ENCODE results near the gene NUDT17. TPM values are rescaled to one million over a fixed set of nuclear protein-coding genes. Genes with fewer than 3 reads are reported as not detected.

The NUDT17 gene
- total and polyA plus RNA-seq, 2 of the 8 experiments (the other 6 are each of a cell fraction or from before 2014, with no cell fraction given) = 2.7 to 4.1 TPM

GRCh38 chr1:145895471-145895870, 50.0 kb downstream of the NUDT17 start:
- TF ChIP-seq NANOG (IDR thresholded peaks at IDR 0.05; ENCODE audit: insufficient read depth, low read depth, low read length, poor library complexity, severe bottlenecking) (no peak), CBX8 (IDR thresholded peaks at IDR 0.05; ENCODE audit: borderline replicate concordance, low read depth, low read length) (no peak), USF2 (IDR thresholded peaks at IDR 0.05; ENCODE audit: low read length) (no peak), BACH1 (IDR thresholded peaks at IDR 0.05; ENCODE audit: low read length) (no peak), MAFK (IDR thresholded peaks at IDR 0.05; ENCODE audit: low read depth, low read length) (no peak), SIX5 (IDR thresholded peaks at IDR 0.05; ENCODE audit: low read depth, low read length) (no peak), MAX (IDR thresholded peaks at IDR 0.05) (no peak), EGR1 (IDR thresholded peaks at IDR 0.05; ENCODE audit: borderline replicate concordance, low read depth, low read length) (no peak), BCL11A (IDR thresholded peaks at IDR 0.05; ENCODE audit: low read depth in 2 of 2, low read length in 2 of 2) (no peak), KDM1A (IDR thresholded peaks at IDR 0.05; ENCODE audit: borderline replicate concordance, low read length) (no peak), TAF7 (optimal IDR thresholded peaks at IDR 0.05; ENCODE audit: borderline replicate concordance, low read depth, low read length) (no peak)
- 92% methylated on average over 1 of the region's 1 CpG; no CpG with 5 or more reads in 1 of the 2 experiments for WGBS, 2 experiments (ENCODE audit: extremely low coverage in 1 of 2, insufficient coverage in 1 of 2, insufficient read length in 1 of 2, insufficient replicate concordance in 2 of 2, low coverage in 1 of 2, low lambda C conversion rate in 2 of 2, missing lambda C conversion rate in 1 of 2)
- POLR2A ChIA-PET (ENCODE audit: partially characterized antibody) = interaction anchor here (1.1 to 1.6 kb wide), 3 partner anchors 21 to 32 kb away, joined by 4 to 5 read pairs (median 5); partner anchors contain the start of genes PEX11B and RBM8A

More at GRCh38 chr1:145895471-145895870, 50.0 kb downstream of the NUDT17 start:
- no peak overlapping the region for H4K5ac ChIP-seq (ENCODE audit: insufficient read length, low read depth, low read length)
- no peak overlapping the region for H3K4me3 ChIP-seq (ENCODE audit: extremely low read depth in 1 of 4, insufficient read depth in 2 of 4, low read depth in 3 of 4, low read length in 4 of 4)
- H3K9me3 ChIP-seq (ENCODE audit: insufficient read depth in 2 of 2, low read depth in 1 of 2, low read length in 1 of 2) = no peaks in the 10 kb centered on the region
- H4K91ac ChIP-seq (replicated peaks; ENCODE audit: insufficient read length, low read length) = no peak overlapping the region
- H3K18ac ChIP-seq (ENCODE audit: extremely low read depth, low read length) = no peak overlapping the region
- no peak overlapping the region for H2AFZ ChIP-seq (ENCODE audit: low read length)
- no peak overlapping the region for H2BK120ac ChIP-seq (replicated peaks; ENCODE audit: low read depth, low read length)
- H2AK5ac ChIP-seq (ENCODE audit: low read depth, low read length) = no peak overlapping the region
- peaks cover 0 to 6% (median 4%) of the 10 kb centered on the region in 4 experiments; a peak in 3 of 7 replicates for H3K4me1 ChIP-seq (replicated peaks in 1 of 4; ENCODE audit: control insufficient read depth in 3 of 4, insufficient read depth in 4 of 4, low read length in 3 of 4)
- no peak overlapping the region for H2BK15ac ChIP-seq (ENCODE audit: low read length)
- DNase-seq (ENCODE audit: low read depth in 1 of 2, low spot score in 2 of 2) (no peak), FAIRE-seq (no peak)
- H3K79me2 ChIP-seq (ENCODE audit: control insufficient read depth in 1 of 2, insufficient read depth in 2 of 2, low read length in 2 of 2) = no peaks in the 10 kb centered on the region
- no peak overlapping the region for H4K8ac ChIP-seq (ENCODE audit: extremely low read depth, insufficient read depth, low read length)
- no peak overlapping the region for H3K4ac ChIP-seq (replicated peaks; ENCODE audit: insufficient read length, low read depth, low read length)
- H3K4me2 ChIP-seq (ENCODE audit: insufficient read depth in 1 of 2, low read depth in 2 of 2, low read length in 2 of 2) = no peak overlapping the region
- no peak overlapping the region for H3K14ac ChIP-seq (ENCODE audit: insufficient read length)
- H3K9ac ChIP-seq (replicated peaks in 1 of 4; ENCODE audit: extremely low read depth in 1 of 4, low read depth in 3 of 4, low read length in 3 of 4) = no peak overlapping the region
- H2BK12ac ChIP-seq (ENCODE audit: low read depth, low read length) = no peak overlapping the region
- no peak overlapping the region for H2BK5ac ChIP-seq (ENCODE audit: low read depth, low read length)
- no peaks in the 10 kb centered on the region; a peak in 1 of 7 replicates for H3K27me3 ChIP-seq (replicated peaks in 1 of 4; ENCODE audit: control insufficient read depth in 3 of 4, extremely low read depth in 1 of 4, insufficient read depth in 3 of 4, low read length in 3 of 4)
- no peaks in the 10 kb centered on the region for H3K79me1 ChIP-seq (ENCODE audit: low read depth, low read length)
- no peak overlapping the region for H3K23ac ChIP-seq (ENCODE audit: insufficient read length)
- H3K36me3 ChIP-seq (ENCODE audit: control insufficient read depth in 2 of 4, insufficient read depth in 4 of 4, low read length in 3 of 4) = no peaks in the 10 kb centered on the region
- no peaks in the 10 kb centered on the region for H4K20me1 ChIP-seq (replicated peaks in 1 of 2; ENCODE audit: control insufficient read depth in 1 of 2, insufficient read depth in 2 of 2, low read length in 2 of 2)
- CTCF ChIA-PET (ENCODE audit: partially characterized antibody) = interaction anchor here (0.6 to 9.5 kb wide), 13 partner anchors 7 to 153 kb away, joined by 3 to 74 read pairs (median 6); partner anchors contain the start of genes ITGA10 and NUDT17
- H3K23me2 ChIP-seq (ENCODE audit: low read depth, low read length) = no peaks in the 10 kb centered on the region; the same call in 1 of the 2 replicates
- no peak overlapping the region for H3K27ac ChIP-seq (ENCODE audit: low read depth, low read length)
- H3K56ac ChIP-seq (replicated peaks; ENCODE audit: insufficient read length, low read depth, low read length) = no peak overlapping the region
- no peak overlapping the region for H2BK20ac ChIP-seq (ENCODE audit: low read length)
